Endothelial cell of umbilical vein (primary cell): Measurements from ENCODE around the gene SEMG1. TPM values are rescaled to one million over a fixed set of nuclear protein-coding genes. Genes with fewer than 3 reads are reported as not detected.

Source experiments
- BruUV-seq: library from RNA; stranded (reverse); fragments of 400-500 nt; replicated peaks from 2 replicates; lab custom pipeline; 2021; lab: Mats Ljungman, UMichigan
- CTCF ChIA-PET: fragments of 300-600, 350-600 bp; sonication (Branson Sonifier 250); formaldehyde crosslinking; loops from one replicate; lab custom pipeline; 2021; ENCODE audit warnings: antibody characterized with exemption, inconsistent platforms; lab: Charles Lee
- POLR2A ChIA-PET: fragments of 300-600, 350-600 bp; sonication (Branson Sonifier 250); formaldehyde crosslinking; loops from one replicate; lab custom pipeline; 2021; ENCODE audit warnings: antibody characterized with exemption, inconsistent platforms; lab: Charles Lee
- DNase-seq: peaks from one replicate; pipeline ENCODE4 v3.0.0-alpha.2; 2011; ENCODE audit warnings: low read depth, low spot score
- FAIRE-seq: peaks from 2 replicates; lab custom pipeline; 2011; peaks lifted over from hg19 to GRCh38; lab: Jason Lieb, UNC
- H2AFZ ChIP-seq: 2 replicates; pipeline ENCODE4 v1.6.0; 2012; ENCODE audit warnings: low read depth, low read length, control low read depth, inconsistent platforms
- H3K27ac ChIP-seq: 2 replicates; pipeline ENCODE4 v1.5.1; 2011; ENCODE audit warnings: low read depth, mild to moderate bottlenecking, control low read depth, low read length, moderate library complexity; ENCODE audit not compliant: insufficient read depth
- H3K27me3 ChIP-seq, 2 experiments: 2 replicates each; pipeline versions ENCODE4 v1.6.0 to v1.6.1; 2011; ENCODE audit warnings: low read length in 2 of 2, mixed read lengths in 1 of 2; ENCODE audit not compliant: control insufficient read depth in 2 of 2, insufficient read depth in 2 of 2
- H3K36me3 ChIP-seq, 2 experiments: 2 replicates in 1 of 2; 3 replicates in 1 of 2; pipeline ENCODE4 v1.5.1; 2011; ENCODE audit warnings: low read length in 2 of 2, mild to moderate bottlenecking in 1 of 2, moderate library complexity in 1 of 2; ENCODE audit not compliant: control insufficient read depth in 2 of 2, insufficient read depth in 2 of 2; ENCODE audit errors: extremely low read depth in 1 of 2
- H3K4me1 ChIP-seq: 3 replicates; pipeline ENCODE4 v1.5.1; 2011; ENCODE audit warnings: mild to moderate bottlenecking, low read length; ENCODE audit not compliant: control insufficient read depth, insufficient read depth; ENCODE audit errors: extremely low read depth
- H3K4me2 ChIP-seq: 2 replicates; pipeline ENCODE4 v1.6.1; 2011; ENCODE audit warnings: low read length, control low read depth, mixed read lengths; ENCODE audit not compliant: insufficient read depth
- H3K4me3 ChIP-seq, 3 experiments: fragments of 200-600 bp in 1 of 3; sonication (generic), shearing (Covaris generic) in 1 of 3; replicated peaks in 1 of 3; 2 replicates each; pipeline ENCODE4 v1.5.1; 2011 to 2016; ENCODE audit warnings: control low read depth in 3 of 3, low read length in 3 of 3, mild to moderate bottlenecking in 2 of 3, inconsistent platforms in 1 of 3, low read depth in 1 of 3, moderate library complexity in 1 of 3; ENCODE audit not compliant: insufficient read depth in 1 of 3
- H3K79me2 ChIP-seq: 2 replicates; pipeline ENCODE4 v1.6.0; 2012; ENCODE audit warnings: low read length, inconsistent platforms; ENCODE audit not compliant: control insufficient read depth, insufficient read depth
- H3K9ac ChIP-seq: replicated peaks from 2 replicates; pipeline ENCODE3; 2011; ENCODE audit warnings: low read length, control low read depth; ENCODE audit not compliant: insufficient read depth; ENCODE audit errors: extremely low read depth
- H3K9me1 ChIP-seq: replicated peaks from 3 replicates; pipeline ENCODE4 v1.6.0; 2011; ENCODE audit warnings: mild to moderate bottlenecking, low read length; ENCODE audit not compliant: control insufficient read depth, insufficient read depth; ENCODE audit errors: extremely low read depth
- H3K9me3 ChIP-seq: replicated peaks from 2 replicates; pipeline ENCODE4 v1.5.1; 2012; ENCODE audit warnings: low read length, inconsistent platforms; ENCODE audit not compliant: control insufficient read depth, insufficient read depth
- H4K20me1 ChIP-seq: replicated peaks from 2 replicates; pipeline ENCODE3; 2011; ENCODE audit warnings: mild to moderate bottlenecking, low read length; ENCODE audit not compliant: control insufficient read depth, insufficient read depth; ENCODE audit errors: extremely low read depth
- EZH2 ChIP-seq: IDR thresholded peaks from 2 replicates; pipeline ENCODE4 v1.6.1; 2012; ENCODE audit warnings: borderline replicate concordance, low read depth, mild to moderate bottlenecking, moderate library complexity, low read length, inconsistent platforms; ENCODE audit not compliant: severe bottlenecking
- FOS ChIP-seq: IDR thresholded peaks from 2 replicates; pipeline ENCODE4 v1.6.1; 2011; ENCODE audit warnings: mild to moderate bottlenecking, low read length, moderate library complexity, borderline replicate concordance; ENCODE audit not compliant: insufficient read depth
- GATA2 ChIP-seq: IDR thresholded peaks from 2 replicates; pipeline ENCODE4 v1.7.0; 2011; ENCODE audit warnings: low read depth, mild to moderate bottlenecking, moderate library complexity, mixed read lengths, low read length; ENCODE audit not compliant: insufficient read length, insufficient read depth
- JUN ChIP-seq: IDR thresholded peaks from 2 replicates; pipeline ENCODE4 v1.6.1; 2011; ENCODE audit warnings: borderline replicate concordance, low read depth; ENCODE audit not compliant: insufficient read length, insufficient read depth
- MYC ChIP-seq: IDR thresholded peaks from one replicate; pipeline ENCODE4 v1.6.1; 2011; ENCODE audit warnings: mild to moderate bottlenecking, low read depth, low read length
- POLR2A ChIP-seq: IDR thresholded peaks from 2 replicates; pipeline ENCODE4 v1.6.1; 2012; ENCODE audit warnings: low read depth, mild to moderate bottlenecking, control low read depth, low read length
- POLR2AphosphoS5 ChIP-seq: IDR thresholded peaks from 2 replicates; pipeline ENCODE4 v1.6.1; 2012; ENCODE audit warnings: low read depth, mild to moderate bottlenecking, control low read depth, low read length, moderate library complexity; ENCODE audit not compliant: insufficient read depth
- dilution Hi-C: fragments of 300-500 bp; cut with MboI; formaldehyde crosslinking; loops from one replicate; pipeline ENCODE4 v1.15.0; 2019; ENCODE audit warnings: low sequenced_read_pairs; ENCODE audit not compliant: extremely low pct_ligation_motif_present
- intact Hi-C: fragments of 100-400 bp; cut with micrococcal nuclease; formaldehyde crosslinking; loops from one replicate; pipeline ENCODE4 v1.10.0; 2022
- polyA plus RNA-seq, 4 experiments: library from polyadenylated mRNA; depleted of rRNA in 3 of 4; stranded (reverse) in 3 of 4; unstranded in 1 of 4; fragments of >200 nt; gene quantifications; 2 replicates each; pipeline versions ENCODE4 v1.2.1 to v1.2.3, GENCODE V29; 2011 to 2012; ENCODE audit warnings: missing spikeins in 1 of 4
- total RNA-seq: library from RNA; stranded (reverse); gene quantifications from 2 replicates; pipeline ENCODE4 v1.2.3, GENCODE V29; 2021
- TF ChIP-seq, protein P1 (sequence below), 2 donors: IDR thresholded peaks; 1 replicate in 1 of 2; 2 replicates in 1 of 2; pipeline ENCODE4 v1.5.1; 2011; ENCODE audit warnings: low read length in 2 of 2, mild to moderate bottlenecking in 2 of 2, moderate library complexity in 2 of 2, control low read depth in 1 of 2, inconsistent platforms in 1 of 2, low read depth in 1 of 2; ENCODE audit not compliant: insufficient read depth in 1 of 2; ENCODE audit errors: extremely low read depth in 1 of 2
- TF ChIP-seq, protein P2 (sequence below): IDR thresholded peaks from 2 replicates; pipeline ENCODE4 v1.6.1; 2011; ENCODE audit not compliant: insufficient read depth, insufficient read length

SEMG1 gene
- total and polyA plus RNA-seq, 2 donors (not counting 3 experiments of a cell fraction or from before 2014, with no cell fraction given), result not detected

DNA sequence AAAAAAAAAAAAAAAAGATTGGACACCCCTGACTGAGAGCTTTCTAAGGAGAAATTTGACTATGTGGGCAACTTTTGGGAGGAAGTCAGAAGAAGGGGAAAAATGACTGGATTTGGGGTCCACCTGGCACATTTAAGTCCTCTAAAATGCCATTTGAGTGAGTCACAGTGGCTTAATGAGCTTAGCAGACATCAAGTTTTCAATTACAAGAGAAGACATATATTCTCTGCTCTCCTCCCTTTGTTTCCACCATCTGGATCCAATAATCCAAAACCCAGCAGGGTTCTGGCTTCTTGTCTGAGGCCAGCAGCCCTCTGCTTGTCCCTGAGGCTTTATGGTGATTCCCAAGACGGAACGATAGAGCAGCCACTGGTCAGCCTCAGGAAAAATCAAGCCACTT, 25.2 kb upstream of the SEMG1 start:
- no peaks in the 10 kb centered on the region for H3K9me1 ChIP-seq
- no peak overlapping the region for H3K4me2 ChIP-seq
- DNase-seq (no peak), FAIRE-seq (no peak)
- no TSS peak for BruUV-seq
- POLR2A ChIA-PET, result no interaction called here
- H3K27me3 ChIP-seq, result peaks cover 0 to 2% of the 10 kb centered on the region in 2 experiments
- H3K4me3 ChIP-seq, result no peak overlapping the region
- no peaks in the 10 kb centered on the region for H3K4me1 ChIP-seq
- H3K36me3 ChIP-seq, result no peaks in the 10 kb centered on the region
- intact Hi-C loops (no loop called here), dilution Hi-C loops (no loop called here)
- no peak overlapping the region for H3K9ac ChIP-seq
- H2AFZ ChIP-seq, result no peak overlapping the region
- TF ChIP-seq POLR2AphosphoS5 (no peak), MYC (no peak), JUN (no peak)
- TF ChIP-seq, protein P1, sequence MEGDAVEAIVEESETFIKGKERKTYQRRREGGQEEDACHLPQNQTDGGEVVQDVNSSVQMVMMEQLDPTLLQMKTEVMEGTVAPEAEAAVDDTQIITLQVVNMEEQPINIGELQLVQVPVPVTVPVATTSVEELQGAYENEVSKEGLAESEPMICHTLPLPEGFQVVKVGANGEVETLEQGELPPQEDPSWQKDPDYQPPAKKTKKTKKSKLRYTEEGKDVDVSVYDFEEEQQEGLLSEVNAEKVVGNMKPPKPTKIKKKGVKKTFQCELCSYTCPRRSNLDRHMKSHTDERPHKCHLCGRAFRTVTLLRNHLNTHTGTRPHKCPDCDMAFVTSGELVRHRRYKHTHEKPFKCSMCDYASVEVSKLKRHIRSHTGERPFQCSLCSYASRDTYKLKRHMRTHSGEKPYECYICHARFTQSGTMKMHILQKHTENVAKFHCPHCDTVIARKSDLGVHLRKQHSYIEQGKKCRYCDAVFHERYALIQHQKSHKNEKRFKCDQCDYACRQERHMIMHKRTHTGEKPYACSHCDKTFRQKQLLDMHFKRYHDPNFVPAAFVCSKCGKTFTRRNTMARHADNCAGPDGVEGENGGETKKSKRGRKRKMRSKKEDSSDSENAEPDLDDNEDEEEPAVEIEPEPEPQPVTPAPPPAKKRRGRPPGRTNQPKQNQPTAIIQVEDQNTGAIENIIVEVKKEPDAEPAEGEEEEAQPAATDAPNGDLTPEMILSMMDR (IDR thresholded peaks at IDR 0.05; ENCODE audit: extremely low read depth in 1 of 2, insufficient read depth in 1 of 2, low read depth in 1 of 2, low read length in 2 of 2), result no peak
- H3K9me3 ChIP-seq, result no peaks in the 10 kb centered on the region
- CTCF ChIA-PET, result interaction anchor here (0.7 kb wide), 1 partner anchor 11 kb away, joined by 3 read pairs; no protein-coding TSS in a partner anchor
- H3K79me2 ChIP-seq, result no peaks in the 10 kb centered on the region
- H4K20me1 ChIP-seq, result no peaks in the 10 kb centered on the region
- H3K27ac ChIP-seq, result no peak overlapping the region

DNA sequence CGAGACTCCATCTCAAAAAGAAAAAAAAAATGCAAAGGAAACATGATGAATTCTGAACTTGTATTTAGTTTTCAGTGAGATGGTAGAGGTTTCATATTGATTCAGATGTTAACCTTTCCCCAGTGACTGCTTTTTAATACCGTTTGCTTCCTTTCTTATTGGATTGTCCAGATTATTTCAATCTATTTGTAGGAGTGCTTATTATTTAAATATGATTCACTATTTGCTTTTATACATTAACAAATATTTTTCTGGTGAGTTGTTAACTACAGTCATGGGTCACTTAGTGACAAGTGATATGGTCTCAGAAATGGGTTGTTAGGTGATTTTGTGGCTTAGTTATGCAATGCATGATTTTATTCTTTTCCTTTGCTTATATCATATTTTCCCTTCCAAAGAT, 23.7 kb upstream of the SEMG1 start:
- Histone ChIP-seq H4K20me1 (no peaks in the 10 kb centered on the region), H3K4me2 (no peak overlapping the region), H3K27me3 (peaks cover 0 to 2% of the 10 kb centered on the region in 2 experiments), H3K9me3 (no peaks in the 10 kb centered on the region), H2AFZ (no peak overlapping the region), H3K4me3 (no peak overlapping the region), H3K27ac (no peak overlapping the region), H3K9me1 (no peaks in the 10 kb centered on the region), H3K36me3 (no peaks in the 10 kb centered on the region), H3K9ac (no peak overlapping the region), H3K79me2 (no peaks in the 10 kb centered on the region), H3K4me1 (no peaks in the 10 kb centered on the region)
- BruUV-seq, result no TSS peak
- DNase-seq (no peak), FAIRE-seq (no peak)
- POLR2A ChIA-PET, result no interaction called here
- TF ChIP-seq EZH2, result no peak
- TF ChIP-seq GATA2, result no peak
- no peak for TF ChIP-seq FOS
- no peak for TF ChIP-seq MYC
- TF ChIP-seq POLR2AphosphoS5, result no peak
- no peak for TF ChIP-seq JUN
- TF ChIP-seq POLR2A, result no peak
- TF ChIP-seq, protein P2, sequence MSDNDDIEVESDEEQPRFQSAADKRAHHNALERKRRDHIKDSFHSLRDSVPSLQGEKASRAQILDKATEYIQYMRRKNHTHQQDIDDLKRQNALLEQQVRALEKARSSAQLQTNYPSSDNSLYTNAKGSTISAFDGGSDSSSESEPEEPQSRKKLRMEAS, result no peak
- TF ChIP-seq, protein P1 (IDR thresholded peaks at IDR 0.05; ENCODE audit: extremely low read depth in 1 of 2, insufficient read depth in 1 of 2, low read depth in 1 of 2, low read length in 2 of 2), result no peak
- CTCF ChIA-PET, result no interaction called here
- dilution Hi-C loops, result no loop called here
- intact Hi-C loops, result no loop called here
